ENCODE data around the gene ABHD2.

GRCh38 chr15:89081878-89082277, 6.4 kb upstream of the ABHD2 start:
- no peak for TF ChIP-seq CTCF (IDR thresholded peaks at IDR 0.05)
- no peak for TF ChIP-seq POLR2A (IDR thresholded peaks at IDR 0.05)
- TF ChIP-seq EP300 (IDR thresholded peaks at IDR 0.05) = no peak

Measured in ovary (tissue), 3 donors.